ENCODE results near the gene DACT3. TPM values are rescaled to one million over a fixed set of nuclear protein-coding genes. Genes with fewer than 3 reads are reported as not detected.
A peak's percentile ranks its signal among the peaks of the same experiment; 100 is the strongest.

Gene DACT3
- total RNA-seq, 6 donors from 2014 or later = 1.8 to 12.0 (median 4.0) TPM

GRCh38 chr19:46606019-46606418, 55.0 kb downstream of the DACT3 start:
- WGBS, 2 donors = 91 to 92% methylated on average over 8 to 9 of the region's 11 CpGs
- Histone ChIP-seq H3K27ac (no peak overlapping the region), H3K4me1 (peaks cover 26 to 28% (median 28%) of the 10 kb centered on the region in 4 donors), H3K4me3 (no peak overlapping the region), H3K27me3 (no peaks in the 10 kb centered on the region), H3K9me3 (no peaks in the 10 kb centered on the region), H3K36me3 (peaks cover 20 to 61% (median 55%) of the 10 kb centered on the region in 4 donors)
- TF ChIP-seq POLR2A (IDR thresholded peaks at IDR 0.05) = no peak
- DNase-seq (no peak), ATAC-seq (ENCODE audit: low FRiP score in 2 of 2) (no peak)

GRCh38 chr19:46605356-46605821, 55.6 kb downstream of the DACT3 start:
- no peak overlapping the region for H3K4me3 ChIP-seq
- TF ChIP-seq POLR2A (IDR thresholded peaks at IDR 0.05) = no peak
- TF ChIP-seq POLR2AphosphoS5 (IDR thresholded peaks at IDR 0.05) = no peak
- TF ChIP-seq CTCF (IDR thresholded peaks at IDR 0.05) = no peak
- TF ChIP-seq EP300 (IDR thresholded peaks at IDR 0.05) = no peak
- H3K4me1 ChIP-seq = peaks cover 23 to 28% (median 27%) of the 10 kb centered on the region in 4 donors
- no peak for ATAC-seq (ENCODE audit: low FRiP score in 2 of 2)
- H3K27ac ChIP-seq = peak overlapping the region in 2 of 4 donors; percentile 20
- no peak for DNase-seq
- H3K36me3 ChIP-seq = peaks cover 20 to 55% (median 52%) of the 10 kb centered on the region in 4 donors
- no peaks in the 10 kb centered on the region for H3K27me3 ChIP-seq
- no peaks in the 10 kb centered on the region for H3K9me3 ChIP-seq
- 80 to 94% methylated on average over 2 to 16 of the region's 16 CpGs for WGBS, 2 donors

GRCh38 chr19:46604781-46605355, 56.1 kb downstream of the DACT3 start:
- H3K9me3 ChIP-seq = no peaks in the 10 kb centered on the region
- no peak for TF ChIP-seq POLR2A (IDR thresholded peaks at IDR 0.05)
- TF ChIP-seq EP300 (IDR thresholded peaks at IDR 0.05) = no peak
- TF ChIP-seq POLR2AphosphoS5 (IDR thresholded peaks at IDR 0.05) = no peak
- no peak for TF ChIP-seq CTCF (IDR thresholded peaks at IDR 0.05)
- no peaks in the 10 kb centered on the region for H3K27me3 ChIP-seq
- WGBS, 2 donors = 75 to 85% methylated on average over 10 to 11 of the region's 13 CpGs
- H3K4me1 ChIP-seq = peaks cover 23 to 30% (median 28%) of the 10 kb centered on the region in 4 donors
- peaks cover 20 to 49% (median 47%) of the 10 kb centered on the region in 4 donors for H3K36me3 ChIP-seq
- H3K4me3 ChIP-seq = no peak overlapping the region
- peak overlapping the region in 1 of 4 donors; percentile 20 for H3K27ac ChIP-seq
- no peak for DNase-seq
- no peak for ATAC-seq (ENCODE audit: low FRiP score in 2 of 2)

GRCh38 chr19:46603752-46604231, 57.2 kb downstream of the DACT3 start:
- peaks cover 14 to 39% (median 36%) of the 10 kb centered on the region in 4 donors for H3K36me3 ChIP-seq
- H3K9me3 ChIP-seq = no peaks in the 10 kb centered on the region
- H3K4me3 ChIP-seq = no peak overlapping the region
- H3K4me1 ChIP-seq = peaks cover 23 to 32% (median 28%) of the 10 kb centered on the region in 4 donors
- no peaks in the 10 kb centered on the region for H3K27me3 ChIP-seq
- DNase-seq (no peak), ATAC-seq (ENCODE audit: low FRiP score in 2 of 2) (no peak)
- H3K27ac ChIP-seq = peak overlapping the region in 3 of 4 donors; percentile 97 to 99 (median 98)
- WGBS, 2 donors = 76 to 80% methylated on average over 8 to 9 of the region's 9 CpGs
- TF ChIP-seq POLR2A (IDR thresholded peaks at IDR 0.05) = no peak
- TF ChIP-seq CTCF (IDR thresholded peaks at IDR 0.05) = no peak
- TF ChIP-seq EP300 (IDR thresholded peaks at IDR 0.05) = no peak
- no peak for TF ChIP-seq POLR2AphosphoS5 (IDR thresholded peaks at IDR 0.05)

GRCh38 chr19:46603195-46603637, 57.8 kb downstream of the DACT3 start:
- Histone ChIP-seq H3K27ac (peak overlapping the region; percentile 9 to 99 (median 98)), H3K9me3 (no peaks in the 10 kb centered on the region), H3K4me3 (peak overlapping the region in 3 of 4 donors; percentile 76 to 100 (median 99)), H3K4me1 (peaks cover 23 to 32% (median 28%) of the 10 kb centered on the region in 4 donors), H3K27me3 (no peaks in the 10 kb centered on the region), H3K36me3 (peaks cover 8 to 33% (median 30%) of the 10 kb centered on the region in 4 donors)
- no peak for DNase-seq
- no peak for ATAC-seq (ENCODE audit: low FRiP score in 2 of 2)
- 45 to 70% methylated on average over 2 of the region's 2 CpGs for WGBS, 2 donors
- TF ChIP-seq EP300 (IDR thresholded peaks at IDR 0.05) (no peak), POLR2AphosphoS5 (IDR thresholded peaks at IDR 0.05) (no peak), CTCF (IDR thresholded peaks at IDR 0.05) (no peak), POLR2A (IDR thresholded peaks at IDR 0.05) (no peak)

Measured in upper lobe of left lung (tissue), 6 donors.